AG09309 (cell line): ENCODE data around the gene SLC9A7.

Experiments
- DNase-seq: peaks from one replicate; pipeline ENCODE4 v3.0.0-alpha.2; 2010; ENCODE audit warnings: low read depth
- H3K4me3 ChIP-seq: 2 replicates; pipeline ENCODE4 v1.5.1; 2011; ENCODE audit warnings: mild to moderate bottlenecking, low read depth, low read length, moderate library complexity; ENCODE audit not compliant: control insufficient read depth
- CTCF ChIP-seq: IDR thresholded peaks from 2 replicates; pipeline ENCODE4 v1.5.1; 2011; ENCODE audit warnings: mild to moderate bottlenecking, low read depth, low read length, inconsistent platforms; ENCODE audit not compliant: insufficient read depth, control insufficient read depth; ENCODE audit errors: missing control alignments

The SLC9A7 gene

GRCh38 chrX:46722742-46723568 is 36.0 kb downstream of the SLC9A7 start:
- DNase-seq, result no peak
- no peak overlapping the region for H3K4me3 ChIP-seq
- TF ChIP-seq CTCF, result no peak

DNA sequence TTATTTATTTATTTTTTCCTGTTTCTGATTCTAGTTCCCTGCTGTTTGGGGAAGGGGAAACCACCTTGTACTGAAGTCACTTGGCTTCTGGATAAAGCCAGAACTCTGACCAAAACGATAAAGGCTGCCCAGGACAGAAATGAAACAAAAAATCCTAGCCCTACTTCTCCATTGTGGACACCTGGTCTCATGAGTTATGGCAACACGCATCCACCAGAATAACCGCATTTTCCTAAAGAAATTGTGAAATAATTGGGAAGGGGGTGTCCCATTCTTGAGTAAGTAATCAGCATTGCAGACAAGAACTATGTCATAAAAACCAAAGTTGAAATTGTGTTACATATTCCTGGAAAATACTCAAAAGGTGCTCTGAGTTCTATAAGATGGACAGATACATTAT is 42.1 kb downstream of the SLC9A7 start:
- DNase-seq, result no peak
- no peak overlapping the region for H3K4me3 ChIP-seq
- no peak for TF ChIP-seq CTCF

DNA sequence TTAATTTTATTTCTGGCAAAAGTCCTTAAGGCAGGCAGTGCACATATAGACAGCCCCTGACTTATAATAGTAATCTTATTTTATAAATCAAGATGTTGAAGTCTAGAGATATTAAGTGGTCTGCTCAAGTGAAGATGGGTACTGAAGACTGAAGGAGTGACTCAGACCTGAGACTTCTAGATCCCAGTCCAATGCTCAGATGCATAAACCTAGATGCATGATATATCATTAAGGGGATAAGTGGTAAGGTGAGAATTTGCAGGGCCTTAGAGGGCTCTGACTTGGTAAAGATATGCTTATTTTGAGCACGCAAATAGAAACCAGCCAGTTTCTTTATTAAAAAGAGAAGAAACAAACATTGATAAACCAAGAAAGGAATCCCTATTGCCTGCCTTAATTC is 42.9 kb downstream of the SLC9A7 start:
- TF ChIP-seq CTCF, result no peak
- no peak for DNase-seq
- no peak overlapping the region for H3K4me3 ChIP-seq

DNA sequence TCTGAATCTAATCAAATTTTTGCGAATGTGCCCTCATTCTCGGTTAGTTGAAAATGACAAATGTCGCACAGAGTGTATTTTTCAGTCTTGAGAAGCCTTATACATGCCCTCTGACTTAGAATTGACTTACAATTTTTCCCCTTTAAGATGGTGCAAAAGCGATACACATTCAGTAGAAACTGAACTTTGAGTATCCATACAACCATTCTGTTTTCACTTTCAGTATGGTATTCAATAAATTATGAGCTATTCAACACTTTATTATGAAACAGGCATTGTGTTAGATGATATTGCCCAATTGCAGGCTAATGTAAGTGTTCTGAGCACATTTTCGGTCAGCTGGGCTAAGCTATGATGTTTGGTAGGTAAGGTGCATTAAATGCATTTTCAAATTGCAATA is 43.4 kb downstream of the SLC9A7 start:
- DNase-seq, result no peak
- no peak overlapping the region for H3K4me3 ChIP-seq
- TF ChIP-seq CTCF, result no peak

GRCh38 chrX:46713672-46714490 is 45.0 kb downstream of the SLC9A7 start:
- no peak for TF ChIP-seq CTCF
- no peak overlapping the region for H3K4me3 ChIP-seq
- no peak for DNase-seq

DNA sequence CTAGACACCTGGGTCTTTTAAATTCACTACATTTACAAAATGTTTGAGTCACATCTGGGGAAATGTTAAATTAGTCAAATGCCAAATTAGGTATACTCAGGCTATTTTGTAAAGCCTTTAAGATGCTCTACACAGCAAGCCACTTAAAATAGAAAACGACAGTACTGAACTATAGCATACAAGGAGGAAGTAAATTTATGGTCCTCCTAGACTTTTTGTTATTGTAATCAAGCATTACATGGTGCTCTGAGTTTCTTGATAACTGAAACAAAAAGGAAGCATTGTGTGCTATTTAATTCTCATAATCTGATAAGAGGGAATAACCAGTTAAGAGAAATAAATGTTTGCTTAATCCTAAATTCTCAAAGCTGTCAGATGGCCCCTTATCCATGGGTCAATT is 46.2 kb downstream of the SLC9A7 start:
- no peak for DNase-seq
- H3K4me3 ChIP-seq, result no peak overlapping the region
- TF ChIP-seq CTCF, result no peak
